Stimulated activated CD4-positive, alpha-beta T cell treated with anti-CD3 and anti-CD28 coated beads, Interleukin-4, amount 100 ng/mL, for 24 hours (primary cell): ENCODE results near the gene UROC1.

Source experiments
- DNase-seq: peaks from one replicate; pipeline ENCODE4 v3.0.0-alpha.2; 2020

UROC1 gene

GRCh38 chr3:126456766-126457388 lies 60.7 kb downstream of the UROC1 start:
- no peak for DNase-seq

DNA sequence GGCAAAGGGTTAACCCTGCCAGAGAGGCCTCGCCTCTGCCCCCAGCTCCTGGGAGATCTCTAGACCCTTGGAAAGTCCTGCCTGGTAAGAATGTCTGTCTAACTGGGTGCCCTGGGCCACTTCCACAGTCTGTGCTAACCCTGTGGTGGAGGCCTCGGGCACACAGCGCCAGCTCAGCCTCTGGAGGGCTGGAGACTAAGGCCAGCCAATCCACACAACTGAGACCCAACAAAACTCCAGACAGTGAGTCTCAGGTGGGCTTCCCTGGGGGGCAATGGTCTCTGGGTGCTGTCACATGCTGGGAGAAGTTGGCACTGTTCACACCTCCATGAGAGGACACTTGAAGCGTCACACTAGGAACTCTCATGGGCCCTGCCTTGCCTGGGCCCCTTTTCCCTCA lies 61.4 kb downstream of the UROC1 start:
- no peak for DNase-seq

DNA sequence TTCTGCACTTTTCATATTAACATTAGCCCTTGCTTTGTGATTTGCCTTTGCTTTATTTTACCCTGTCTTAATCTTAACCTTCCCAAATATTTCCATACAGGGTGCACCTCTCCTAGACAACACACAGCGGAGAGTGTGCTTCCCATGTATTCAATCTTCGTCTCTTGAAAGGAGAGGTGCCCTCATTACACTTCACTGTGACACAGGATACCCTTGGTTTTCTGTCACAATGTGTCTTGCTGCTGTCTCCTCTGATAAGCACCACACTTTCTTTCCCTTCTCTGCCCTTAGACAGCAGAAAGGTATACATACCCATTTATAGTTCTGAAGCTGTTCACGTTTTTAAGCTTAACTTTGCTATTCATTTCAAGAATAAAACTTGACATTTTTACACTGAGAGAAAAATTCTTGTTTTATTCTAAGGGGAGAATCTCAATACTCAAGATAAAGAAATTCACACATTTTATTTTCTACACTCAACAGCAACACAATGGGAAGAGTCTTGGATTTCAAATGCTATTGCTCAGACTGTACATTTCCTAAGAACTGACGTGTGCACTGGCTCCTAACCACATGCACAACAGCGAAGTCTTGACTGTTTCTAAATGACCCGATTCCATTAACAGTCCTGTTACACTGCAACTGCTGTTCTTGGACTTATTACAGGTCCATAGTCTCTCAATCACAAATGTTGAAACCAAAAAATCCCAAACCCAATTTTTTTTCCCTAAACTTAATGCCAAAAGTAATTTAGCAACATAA lies 63.0 kb downstream of the UROC1 start:
- DNase-seq = no peak

DNA sequence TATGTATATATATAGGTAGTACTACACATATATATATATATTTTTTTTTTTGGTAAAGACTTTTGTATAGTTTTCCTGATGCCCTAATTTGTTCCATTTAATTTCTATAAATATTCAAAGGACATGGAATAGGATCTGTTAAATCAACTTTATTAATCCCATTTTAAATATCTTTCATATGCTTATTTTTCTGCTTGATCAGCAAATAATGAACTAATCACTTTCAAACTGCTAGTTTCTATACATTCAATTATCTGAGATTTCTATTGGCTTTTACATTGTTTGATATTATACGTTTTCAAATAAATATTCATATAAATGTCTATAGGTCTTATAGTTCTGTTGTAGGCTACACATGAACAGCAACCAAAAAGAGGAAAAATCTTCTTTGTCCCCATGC lies 63.5 kb downstream of the UROC1 start:
- no peak for DNase-seq

GRCh38 chr3:126452213-126452612 lies 65.4 kb downstream of the UROC1 start:
- no peak for DNase-seq

DNA sequence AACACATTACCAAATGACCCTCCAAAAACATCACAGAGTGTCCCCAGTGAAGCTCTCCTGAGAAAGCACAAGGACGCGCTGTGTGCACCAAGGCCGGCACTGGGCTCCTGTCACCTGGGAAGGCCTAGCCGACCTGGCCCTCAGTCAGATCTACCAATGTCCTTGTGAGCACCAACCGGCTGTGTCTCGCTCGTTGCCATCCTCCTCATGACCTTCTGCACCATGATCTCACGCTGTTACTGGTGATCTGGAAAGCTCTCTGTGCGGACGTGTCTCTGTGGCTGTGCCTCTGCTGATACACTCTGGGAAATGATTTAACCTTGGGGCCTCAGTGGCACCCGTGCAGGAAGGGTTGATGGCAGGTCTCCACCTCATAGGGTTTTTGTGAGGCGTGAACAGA lies 66.1 kb downstream of the UROC1 start:
- no peak for DNase-seq

GRCh38 chr3:126450744-126451143 lies 66.8 kb downstream of the UROC1 start:
- DNase-seq = no peak

GRCh38 chr3:126450219-126450618 lies 67.4 kb downstream of the UROC1 start:
- DNase-seq = no peak

DNA sequence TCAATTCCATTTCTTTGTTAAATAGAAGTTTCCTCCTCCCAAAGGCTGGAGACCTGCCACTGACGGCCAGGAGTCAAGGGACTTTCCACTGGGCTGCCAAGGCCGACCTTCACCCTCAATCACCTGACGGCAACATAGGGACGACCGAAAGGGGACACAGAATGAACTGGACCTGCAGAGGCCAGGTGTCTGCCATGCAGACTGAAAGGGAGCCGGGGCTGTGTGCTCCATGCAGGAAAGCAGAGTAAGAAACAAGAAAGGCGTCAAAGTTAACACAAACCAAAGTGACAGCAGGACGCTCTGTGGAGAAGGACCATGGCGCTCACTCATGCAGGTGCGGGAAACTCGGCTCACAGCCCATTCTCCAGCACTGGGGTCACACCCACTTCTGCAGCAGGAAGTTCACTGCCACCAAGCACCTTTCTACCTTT lies 67.9 kb downstream of the UROC1 start:
- no peak for DNase-seq

DNA sequence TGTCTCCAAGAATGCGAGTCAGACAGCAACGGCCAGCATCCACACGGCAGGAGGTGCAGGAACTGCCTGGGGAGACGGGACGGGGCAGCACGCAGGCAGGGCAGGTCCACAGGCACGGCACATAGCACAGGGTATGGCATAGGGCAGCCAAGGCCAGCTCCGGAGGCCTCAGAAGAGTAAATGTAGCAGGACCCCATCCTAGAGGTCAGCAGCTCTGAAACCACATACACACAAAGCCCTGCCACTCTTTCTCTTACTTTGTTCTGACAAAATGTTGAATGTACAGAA lies 68.7 kb downstream of the UROC1 start:
- no peak for DNase-seq

- no peak for DNase-seq
Observed at GRCh38 chr3:126448136-126448892, 69.3 kb downstream of the UROC1 start.

- no peak for DNase-seq
Observed at GRCh38 chr3:126447456-126448106, 70.0 kb downstream of the UROC1 start.

DNA sequence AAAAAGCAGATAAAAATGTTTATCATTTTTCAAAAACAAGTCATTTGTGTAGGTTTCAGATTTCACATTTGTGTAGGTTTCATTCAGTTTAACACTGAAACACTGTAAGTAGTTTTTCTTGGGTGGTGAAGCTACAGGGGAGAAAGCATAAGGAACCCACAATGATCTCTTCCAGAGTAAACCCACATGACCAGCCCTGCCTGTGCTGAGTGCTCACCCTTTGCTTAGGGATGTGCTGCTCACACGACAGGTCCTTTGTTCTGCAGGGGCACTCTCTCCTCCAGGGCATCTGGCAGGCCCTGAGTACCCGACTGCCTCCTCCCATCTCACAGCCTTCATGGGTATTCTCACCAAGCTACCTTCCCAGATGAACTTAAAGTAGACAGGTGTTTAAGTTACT lies 70.8 kb downstream of the UROC1 start:
- no peak for DNase-seq

- no peak for DNase-seq
Observed at GRCh38 chr3:126446301-126446700, 71.3 kb downstream of the UROC1 start.

DNA sequence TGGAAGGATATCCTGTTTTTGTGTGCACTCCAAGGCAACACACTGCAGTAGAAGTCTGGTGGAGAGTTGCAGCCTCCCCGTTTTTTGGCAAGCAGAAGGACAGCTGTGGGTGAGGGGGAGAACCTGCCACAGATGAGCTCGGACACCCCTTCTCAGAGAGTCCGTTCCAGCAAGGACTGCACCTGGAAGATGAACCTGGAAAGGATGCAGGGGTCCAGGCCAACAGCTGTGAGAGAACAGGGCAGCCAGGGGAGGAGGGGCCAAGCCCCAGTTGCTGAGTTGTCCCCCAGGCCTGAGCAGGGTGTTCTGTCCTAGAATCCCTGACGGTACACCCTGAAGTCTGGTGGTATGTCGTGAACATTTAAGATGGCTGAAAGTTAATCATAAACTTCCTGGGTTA lies 72.1 kb downstream of the UROC1 start:
- DNase-seq = no peak

- DNase-seq = no peak
Observed at GRCh38 chr3:126442856-126443242, 74.7 kb downstream of the UROC1 start.

DNA sequence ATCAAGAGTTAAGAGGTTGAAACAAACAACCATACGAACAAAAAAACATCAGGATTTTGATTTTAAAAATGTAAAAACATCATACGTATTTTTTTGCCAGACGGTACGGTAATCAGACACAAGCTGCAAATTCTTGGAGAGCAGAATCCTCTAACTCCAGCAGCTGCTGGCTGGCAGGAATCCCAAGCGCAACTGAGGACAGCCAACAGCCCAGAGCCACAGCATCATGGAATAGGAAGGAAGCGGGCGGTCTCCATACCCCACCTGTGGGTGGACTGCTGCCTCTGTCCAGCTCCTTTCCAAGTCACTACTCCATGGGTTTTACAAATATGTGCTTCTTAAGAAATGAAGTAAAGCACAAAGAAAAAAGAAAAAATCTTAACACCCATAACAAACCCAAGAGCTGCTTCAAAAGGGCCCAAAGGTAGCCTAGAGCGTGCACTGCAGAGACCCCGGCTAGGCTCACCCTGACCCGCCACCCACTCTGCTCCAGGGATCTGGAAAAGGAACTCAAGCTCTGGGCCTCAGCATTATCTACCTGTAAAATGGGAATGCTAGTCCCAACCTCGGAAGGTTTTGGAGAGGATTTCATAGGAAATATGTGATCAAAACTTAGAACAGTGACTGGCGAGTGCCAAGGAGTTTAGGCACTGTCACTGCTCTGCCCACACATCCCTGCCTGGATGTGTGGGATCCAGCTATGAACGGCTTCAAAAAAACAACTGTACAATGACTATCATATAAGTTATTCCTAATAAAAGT lies 75.3 kb downstream of the UROC1 start:
- no peak for DNase-seq

GRCh38 chr3:126441256-126441880 lies 76.2 kb downstream of the UROC1 start:
- DNase-seq = no peak

DNA sequence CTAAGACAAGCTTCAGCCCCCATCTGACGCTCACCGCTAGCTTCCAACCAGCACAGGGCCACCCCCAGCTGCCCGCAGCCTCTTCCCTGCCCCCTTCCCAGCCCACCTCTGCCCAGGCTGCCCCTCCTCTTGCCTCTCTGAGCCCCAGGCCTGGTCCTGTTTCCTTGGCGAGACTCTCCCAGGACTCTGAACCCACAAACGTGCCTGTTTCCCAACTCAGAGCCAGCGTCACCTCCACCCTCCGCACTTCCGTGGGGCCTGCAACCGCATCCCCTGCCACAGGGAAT lies 76.9 kb downstream of the UROC1 start:
- DNase-seq = no peak

GRCh38 chr3:126439968-126440708 lies 77.4 kb downstream of the UROC1 start:
- peak; percentile 2 for DNase-seq

GRCh38 chr3:126439346-126439967 lies 78.1 kb downstream of the UROC1 start:
- peak; percentile 2 for DNase-seq

DNA sequence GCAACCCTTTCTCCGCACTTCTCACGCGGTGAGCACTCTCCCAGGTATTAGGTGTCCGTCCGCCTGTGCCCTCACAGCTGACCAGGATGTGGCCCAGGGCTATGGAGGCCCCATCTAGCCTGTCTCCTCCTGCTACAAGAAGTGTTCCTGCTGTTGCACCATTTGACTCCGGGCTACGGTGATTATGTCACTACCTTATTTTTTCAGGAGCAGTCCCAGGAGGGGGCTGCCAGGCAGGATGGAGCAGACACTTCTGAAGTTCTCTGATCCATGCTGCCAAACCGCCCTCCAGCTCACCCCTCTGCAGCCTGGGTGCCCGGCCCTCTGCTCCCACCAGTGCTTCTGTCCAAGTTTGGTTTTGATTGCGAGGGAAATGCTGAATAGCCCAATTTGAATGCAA lies 78.8 kb downstream of the UROC1 start:
- DNase-seq = no peak
